IMR-90 (cell line): Measurements from ENCODE around the gene PBXIP1. TPM values are rescaled to one million over a fixed set of nuclear protein-coding genes. Genes with fewer than 3 reads are reported as not detected.

Source experiments
- ATAC-seq: fragments of 200-7000 bp; cut with Tn5 transposase; 2 replicates; pipeline ENCODE4 v1.9.1; 2020; ENCODE audit warnings: low read depth, mild to moderate bottlenecking, moderate library complexity
- BruUV-seq: library from RNA; stranded (reverse); fragments of 400-500 nt; replicated peaks from 2 replicates; lab custom pipeline; 2021; lab: Mats Ljungman, UMichigan
- CTCF ChIA-PET: fragments of 300-600 bp; formaldehyde crosslinking; extraction: SDS; loops from one replicate; lab custom pipeline; 2021; ENCODE audit warnings: antibody characterized with exemption; lab: Yijun Ruan, JAX
- POLR2A ChIA-PET: fragments of 300-600 bp; sonication (Branson Sonifier 250); formaldehyde crosslinking; loops from one replicate; lab custom pipeline; 2022; ENCODE audit warnings: antibody characterized with exemption; ENCODE audit not compliant: unreplicated experiment; lab: Charles Lee
- DNase-seq: peaks from one replicate; pipeline ENCODE4 v3.0.0; 2013
- H2AFZ ChIP-seq: replicated peaks from 2 replicates; pipeline ENCODE3; 2013; ENCODE audit warnings: low read length, mild to moderate bottlenecking; ENCODE audit not compliant: poor library complexity
- H2AK5ac ChIP-seq: 2 replicates; pipeline ENCODE4 v1.6.1; 2013; ENCODE audit warnings: low read depth, low read length, inconsistent platforms
- H2AK9ac ChIP-seq: replicated peaks from 2 replicates; pipeline ENCODE3; 2013; ENCODE audit warnings: mild to moderate bottlenecking, low read depth, low read length, moderate library complexity; ENCODE audit not compliant: poor library complexity
- H2BK120ac ChIP-seq: 2 replicates; pipeline ENCODE4 v1.6.1; 2013; ENCODE audit warnings: low read depth, low read length, inconsistent platforms
- H2BK15ac ChIP-seq: 3 replicates; pipeline ENCODE4 v1.6.1; 2013; ENCODE audit warnings: low read depth, low read length, inconsistent platforms
- H2BK20ac ChIP-seq: 2 replicates; pipeline ENCODE4 v1.6.1; 2013; ENCODE audit warnings: low read depth, mild to moderate bottlenecking, inconsistent platforms, low read length, moderate library complexity
- H2BK5ac ChIP-seq: 2 replicates; pipeline ENCODE4 v1.6.1; 2013; ENCODE audit warnings: mild to moderate bottlenecking, low read depth, low read length, inconsistent platforms; ENCODE audit not compliant: poor library complexity, severe bottlenecking
- H3K14ac ChIP-seq: replicated peaks from 2 replicates; pipeline ENCODE4 v1.6.1; 2013; ENCODE audit warnings: low read depth, low read length, inconsistent platforms
- H3K18ac ChIP-seq: 2 replicates; pipeline ENCODE4 v1.6.1; 2013; ENCODE audit warnings: low read depth, low read length, control low read depth
- H3K23ac ChIP-seq: 2 replicates; pipeline ENCODE4 v1.6.1; 2013; ENCODE audit warnings: low read depth, low read length, inconsistent platforms
- H3K27ac ChIP-seq: 2 replicates; pipeline ENCODE4 v1.5.1; 2013; ENCODE audit warnings: mild to moderate bottlenecking, control low read depth, low read length; ENCODE audit not compliant: insufficient read depth
- H3K27me3 ChIP-seq: 2 replicates; pipeline ENCODE4 v1.6.1; 2013; ENCODE audit warnings: low read length; ENCODE audit not compliant: control insufficient read depth, insufficient read depth
- H3K36me3 ChIP-seq: 2 replicates; pipeline ENCODE4 v1.6.1; 2013; ENCODE audit warnings: low read length, mixed read lengths; ENCODE audit not compliant: control insufficient read depth, insufficient read depth
- H3K4ac ChIP-seq: 2 replicates; pipeline ENCODE4 v1.6.1; 2013; ENCODE audit warnings: low read depth, low read length, inconsistent platforms
- H3K4me1 ChIP-seq: 2 replicates; pipeline ENCODE4 v1.6.1; 2013; ENCODE audit warnings: low read length, mixed read lengths; ENCODE audit not compliant: control insufficient read depth, insufficient read depth
- H3K4me2 ChIP-seq: 2 replicates; pipeline ENCODE4 v1.6.1; 2013; ENCODE audit warnings: low read depth, mild to moderate bottlenecking, control low read depth, low read length, moderate library complexity
- H3K4me3 ChIP-seq: 2 replicates; pipeline ENCODE4 v1.5.1; 2013; ENCODE audit warnings: low read depth, mild to moderate bottlenecking, control low read depth, low read length, moderate library complexity; ENCODE audit not compliant: insufficient read depth
- H3K56ac ChIP-seq: 2 replicates; pipeline ENCODE4 v1.6.1; 2013; ENCODE audit warnings: low read length, inconsistent platforms; ENCODE audit not compliant: insufficient read depth; ENCODE audit errors: extremely low read depth
- H3K79me1 ChIP-seq, 2 experiments: 2 replicates each; pipeline ENCODE4 v1.6.1; 2013; ENCODE audit warnings: low read length in 2 of 2, inconsistent platforms in 1 of 2, low read depth in 1 of 2
- H3K9ac ChIP-seq: 2 replicates; pipeline ENCODE4 v1.6.1; 2013; ENCODE audit warnings: low read depth, low read length, control low read depth
- H3K9me1 ChIP-seq: 2 replicates; pipeline ENCODE4 v1.6.1; 2013; ENCODE audit warnings: low read length, inconsistent platforms; ENCODE audit not compliant: insufficient read depth
- H3K9me3 ChIP-seq: 2 replicates; pipeline ENCODE4 v1.6.1; 2013; ENCODE audit warnings: low read length; ENCODE audit not compliant: control insufficient read depth, insufficient read depth
- H4K20me1 ChIP-seq: 2 replicates; pipeline ENCODE4 v1.6.1; 2013; ENCODE audit warnings: low read length, inconsistent platforms; ENCODE audit not compliant: insufficient read depth
- H4K5ac ChIP-seq: 2 replicates; pipeline ENCODE4 v1.6.1; 2013; ENCODE audit warnings: mild to moderate bottlenecking, low read depth, low read length, control low read depth
- H4K8ac ChIP-seq, 2 experiments: 2 replicates each; pipeline ENCODE4 v1.6.1; 2013; ENCODE audit warnings: low read depth in 2 of 2, low read length in 2 of 2, control low read depth in 1 of 2, inconsistent platforms in 1 of 2
- H4K91ac ChIP-seq: 2 replicates; pipeline ENCODE4 v1.6.1; 2013; ENCODE audit warnings: low read depth, low read length, inconsistent platforms; ENCODE audit not compliant: insufficient read depth
- CHD1 ChIP-seq: IDR thresholded peaks from 2 replicates; pipeline ENCODE4 v1.6.1; 2012; ENCODE audit warnings: low read depth, low read length, improper control_type of control experiment
- FOS ChIP-seq: fragments of 150-350 bp; IDR thresholded peaks from 2 replicates; pipeline ENCODE4 v1.6.1; 2016; ENCODE audit warnings: low read depth, low read length
- MXI1 ChIP-seq: IDR thresholded peaks from 2 replicates; pipeline ENCODE4 v1.6.1; 2012; ENCODE audit warnings: low read depth, mild to moderate bottlenecking, low read length, moderate library complexity, borderline replicate concordance
- NFE2L2 ChIP-seq: fragments of 150-350 bp; IDR thresholded peaks from 2 replicates; pipeline ENCODE4 v1.6.1; 2016; ENCODE audit warnings: low read depth, mild to moderate bottlenecking, low read length
- RAD21 ChIP-seq: IDR thresholded peaks from 2 replicates; pipeline ENCODE4 v1.6.1; 2012; ENCODE audit warnings: low read length, improper control_type of control experiment
- WGBS, 2 experiments: methylation state at CpG; one replicate each; pipeline versions ENCODE4 v1.1.5 to v1.1.7; 2013; ENCODE audit warnings: missing lambda C conversion rate in 2 of 2; ENCODE audit not compliant: insufficient read length in 1 of 2; ENCODE audit errors: extremely low coverage in 2 of 2; 5-methylcytosine and 5-hydroxymethylcytosine counted together
- dilution Hi-C: fragments of 300-500 bp; cut with HindIII; formaldehyde crosslinking; loops from one replicate; pipeline ENCODE4 v1.14.3; 2018; ENCODE audit warnings: low sequenced_read_pairs; ENCODE audit not compliant: unreplicated experiment
- in situ Hi-C: fragments of 300-500 bp; cut with MboI; formaldehyde crosslinking; loops from 3 replicates; pipeline ENCODE4 v1.14.3; 2019; ENCODE audit warnings: low sequenced_read_pairs, inconsistent platforms, mixed read lengths
- intact Hi-C: fragments of 100-400 bp; cut with micrococcal nuclease; formaldehyde crosslinking; loops from 2 replicates; pipeline ENCODE4 v1.10.0; 2022
- polyA plus RNA-seq, 3 experiments: library from polyadenylated mRNA; depleted of rRNA; stranded (reverse); fragments of >200 nt; gene quantifications; 2 replicates each; pipeline ENCODE4 v1.2.3, GENCODE V29; 2012; ENCODE audit warnings: low replicate concordance in 1 of 3
- total RNA-seq: library from RNA; depleted of rRNA; stranded (reverse); fragments of >200 nt; gene quantifications from 2 replicates; pipeline ENCODE4 v1.2.3, GENCODE V29; 2012

PBXIP1 gene
- total and polyA plus RNA-seq, 2 of the 4 experiments (the other 2 are of a cell fraction), result 28.3 to 44.2 TPM

GRCh38 chr1:154954541-154954940 is 1.4 kb downstream of the PBXIP1 start:
- Histone ChIP-seq H2AK9ac (no peak overlapping the region), H3K4ac (no peak overlapping the region), H3K9me3 (no peaks in the 10 kb centered on the region), H2BK15ac (no peak overlapping the region), H4K5ac (no peak overlapping the region), H3K18ac (no peak overlapping the region), H3K79me1 (peaks cover 8 to 43% of the 10 kb centered on the region in 2 experiments; a peak in 3 of 4 replicates), H3K4me1 (peaks cover 11% of the 10 kb centered on the region), H2BK120ac (no peak overlapping the region), H2AK5ac (no peak overlapping the region), H3K27ac (no peak overlapping the region), H4K8ac (no peak overlapping the region), H2BK5ac (no peak overlapping the region), H3K4me3 (no peak overlapping the region), H3K36me3 (peaks cover 18% of the 10 kb centered on the region), H2BK20ac (no peak overlapping the region), H4K91ac (no peak overlapping the region), H3K4me2 (peak overlapping the region; percentile 90; the same call in 1 of the 2 replicates), H3K14ac (no peak overlapping the region), H2AFZ (no peak overlapping the region), H4K20me1 (peaks cover 14% of the 10 kb centered on the region), H3K9me1 (peaks cover 9% of the 10 kb centered on the region), H3K23ac (no peak overlapping the region; the same call in 1 of the 2 replicates), H3K27me3 (no peaks in the 10 kb centered on the region), H3K56ac (no peak overlapping the region), H3K9ac (peak overlapping the region; percentile 20; the same call in 1 of the 2 replicates)
- no peak for DNase-seq
- WGBS, 2 experiments, result no CpG with 5 or more reads among the region's 3 CpGs
- no peak for ATAC-seq
- TF ChIP-seq NFE2L2 (no peak), RAD21 (no peak), CHD1 (no peak), FOS (no peak), MXI1 (no peak)
- BruUV-seq, result no TSS peak
- ChIA-PET POLR2A (no interaction called here), CTCF (no interaction called here)
- in situ Hi-C loops, result loop anchor here (10.0 kb wide), 1 partner anchor 100 kb away; the partner anchor contains the start of gene ADAM15
- intact Hi-C loops, result no loop called here
- dilution Hi-C loops, result no loop called here
